ENCODE measurements around the gene TJP1.

DNA sequence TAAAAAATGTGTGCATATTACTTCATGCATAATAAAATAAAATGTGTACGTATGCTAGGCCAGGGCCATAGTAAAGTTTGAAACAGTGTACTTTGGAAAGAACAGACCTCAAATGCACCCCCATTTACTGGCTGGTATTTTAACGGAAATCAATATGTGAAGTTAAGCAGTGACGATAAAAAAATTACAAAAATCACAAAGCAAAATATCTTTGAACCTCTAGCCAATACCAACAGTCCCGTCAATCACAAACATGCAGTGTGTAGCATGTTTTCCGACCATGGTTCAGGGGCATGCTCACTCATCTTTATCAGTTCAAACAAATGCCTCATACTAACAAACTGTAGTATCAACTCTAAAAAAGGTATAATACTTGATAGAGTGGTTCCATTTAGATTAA lies 121.1 kb downstream of the TJP1 start:
- TF ChIP-seq POLR2A (IDR thresholded peaks at IDR 0.05), result no peak
- TF ChIP-seq, protein P1, sequence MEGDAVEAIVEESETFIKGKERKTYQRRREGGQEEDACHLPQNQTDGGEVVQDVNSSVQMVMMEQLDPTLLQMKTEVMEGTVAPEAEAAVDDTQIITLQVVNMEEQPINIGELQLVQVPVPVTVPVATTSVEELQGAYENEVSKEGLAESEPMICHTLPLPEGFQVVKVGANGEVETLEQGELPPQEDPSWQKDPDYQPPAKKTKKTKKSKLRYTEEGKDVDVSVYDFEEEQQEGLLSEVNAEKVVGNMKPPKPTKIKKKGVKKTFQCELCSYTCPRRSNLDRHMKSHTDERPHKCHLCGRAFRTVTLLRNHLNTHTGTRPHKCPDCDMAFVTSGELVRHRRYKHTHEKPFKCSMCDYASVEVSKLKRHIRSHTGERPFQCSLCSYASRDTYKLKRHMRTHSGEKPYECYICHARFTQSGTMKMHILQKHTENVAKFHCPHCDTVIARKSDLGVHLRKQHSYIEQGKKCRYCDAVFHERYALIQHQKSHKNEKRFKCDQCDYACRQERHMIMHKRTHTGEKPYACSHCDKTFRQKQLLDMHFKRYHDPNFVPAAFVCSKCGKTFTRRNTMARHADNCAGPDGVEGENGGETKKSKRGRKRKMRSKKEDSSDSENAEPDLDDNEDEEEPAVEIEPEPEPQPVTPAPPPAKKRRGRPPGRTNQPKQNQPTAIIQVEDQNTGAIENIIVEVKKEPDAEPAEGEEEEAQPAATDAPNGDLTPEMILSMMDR (IDR thresholded peaks at IDR 0.05), result no peak
- no peak for TF ChIP-seq POLR2AphosphoS5 (IDR thresholded peaks at IDR 0.05)
- no peak for TF ChIP-seq EP300 (IDR thresholded peaks at IDR 0.05)

Measured in suprapubic skin (tissue), 4 donors.